HEK293 (cell line): Measurements from ENCODE around the gene TNNI3.

ENCODE experiments used
- CTCF ChIP-seq: fragments of 450-650 bp; formaldehyde crosslinking; IDR thresholded peaks from 2 replicates; pipeline ENCODE4 v1.5.1; 2016; ENCODE audit warnings: missing biosample characterization, missing genetic modification characterization
- GFI1B ChIP-seq: fragments of 450-650 bp; formaldehyde crosslinking; IDR thresholded peaks from 2 replicates; pipeline ENCODE4 v1.5.1; 2016; ENCODE audit warnings: missing biosample characterization, missing genetic modification characterization
- PATZ1 ChIP-seq: fragments of 450-650 bp; formaldehyde crosslinking; IDR thresholded peaks from 2 replicates; pipeline ENCODE4 v1.5.1; 2016; ENCODE audit warnings: missing biosample characterization, missing genetic modification characterization
- REST ChIP-seq: fragments of 450-650 bp; formaldehyde crosslinking; IDR thresholded peaks from 2 replicates; pipeline ENCODE4 v1.5.1; 2016; ENCODE audit warnings: missing biosample characterization, missing genetic modification characterization
- SETDB1 ChIP-seq: IDR thresholded peaks from one replicate; pipeline ENCODE4 v1.6.1; 2017; ENCODE audit warnings: mild to moderate bottlenecking, low read length, moderate library complexity, mixed read lengths; ENCODE audit not compliant: insufficient read length
- YY1 ChIP-seq: fragments of 450-650 bp; formaldehyde crosslinking; IDR thresholded peaks from 2 replicates; pipeline ENCODE4 v1.5.1; 2018; ENCODE audit warnings: missing biosample characterization, missing genetic modification characterization
- ZNF274 ChIP-seq, 2 experiments: fragments of 200-500 bp in 1 of 2; fragments of 450-650 bp in 1 of 2; sonication (Bioruptor generic) in 1 of 2; formaldehyde crosslinking in 1 of 2; IDR thresholded peaks; 2 replicates each; pipeline versions ENCODE4 v1.5.1 to v1.6.1; 2014 to 2016; ENCODE audit warnings: borderline replicate concordance in 1 of 2, inconsistent platforms in 1 of 2, low read length in 1 of 2, missing biosample characterization in 1 of 2, missing genetic modification characterization in 1 of 2
- ZNF449 ChIP-seq: fragments of 450-650 bp; formaldehyde crosslinking; IDR thresholded peaks from 2 replicates; pipeline ENCODE4 v1.5.1; 2017; ENCODE audit warnings: missing biosample characterization, mild to moderate bottlenecking, missing genetic modification characterization, moderate library complexity
- ZNF768 ChIP-seq: fragments of 450-650 bp; formaldehyde crosslinking; IDR thresholded peaks from 2 replicates; pipeline ENCODE4 v1.5.1; 2018; ENCODE audit warnings: missing biosample characterization, mild to moderate bottlenecking, missing genetic modification characterization
- ZNF785 ChIP-seq: fragments of 450-650 bp; formaldehyde crosslinking; IDR thresholded peaks from 2 replicates; pipeline ENCODE4 v1.5.1; 2016; ENCODE audit warnings: missing biosample characterization, missing genetic modification characterization

GRCh38 chr19:55173186-55173713 is 15.7 kb upstream of the TNNI3 start:
- TF ChIP-seq REST (tag by site-specific recombination) (no peak), ZNF768 (tag by site-specific recombination) (no peak), ZNF785 (tag by site-specific recombination) (no peak), GFI1B (no peak), ZNF449 (tag by site-specific recombination) (no peak), SETDB1 (no peak), CTCF (tag by site-specific recombination) (no peak), PATZ1 (no peak), YY1 (no peak), ZNF274 (IDR thresholded peaks at IDR 0.05; ENCODE audit: low read length) (no peak), ZNF274 (tag by site-specific recombination; IDR thresholded peaks at IDR 0.05; ENCODE audit: borderline replicate concordance) (no peak)
